Measurements from ENCODE around the gene RANBP1. TPM values are rescaled to one million over a fixed set of nuclear protein-coding genes. Genes with fewer than 3 reads are reported as not detected.

The RANBP1 gene
- total RNA-seq, 1 donor from 2014 or later: 142 TPM

DNA sequence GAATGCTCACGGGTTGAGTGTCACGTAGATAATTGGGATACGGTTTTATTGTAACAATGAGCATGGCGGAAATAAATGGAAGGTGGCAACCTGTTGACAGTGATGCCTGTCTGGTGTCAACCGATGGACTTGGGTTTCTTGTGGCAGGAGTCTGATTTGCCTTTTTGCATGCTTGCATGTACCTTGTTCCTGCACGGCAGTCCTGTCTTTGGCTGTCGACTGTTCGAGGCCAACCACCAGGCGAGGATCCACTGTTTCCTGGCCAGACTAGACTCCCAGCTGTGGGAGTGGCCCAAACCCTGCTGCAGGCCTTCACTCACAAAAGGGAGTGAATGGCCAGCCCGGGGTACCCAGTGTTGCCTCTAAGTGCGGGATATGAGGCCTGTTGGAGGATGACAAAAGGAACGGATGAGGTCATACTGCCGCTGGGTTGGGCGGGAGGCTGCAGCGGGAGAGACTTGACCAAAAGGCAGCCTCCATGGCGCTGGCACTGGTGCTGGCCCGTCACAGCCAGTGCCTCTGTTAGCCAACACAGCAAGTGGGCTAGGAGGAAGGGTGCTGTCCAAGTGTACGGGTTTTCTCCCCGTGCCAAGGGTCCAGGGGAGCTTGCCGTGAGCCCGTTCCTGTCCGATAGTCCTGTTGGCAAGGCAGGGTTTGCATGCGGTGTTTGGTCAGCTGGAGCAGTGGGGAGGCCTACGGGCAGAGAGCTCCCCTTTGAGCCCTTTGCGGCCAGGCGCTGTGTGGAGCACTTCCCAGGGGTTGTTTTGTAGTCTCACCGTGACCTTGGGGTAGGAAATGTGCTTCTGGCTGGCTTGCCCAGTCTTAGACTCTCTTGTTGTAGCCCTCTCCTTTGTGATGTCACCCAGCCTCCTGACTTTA is 34.9 kb upstream of the RANBP1 start:
- peak overlapping the region; percentile 92 for H3K27ac Mint-ChIP-seq (ENCODE audit: unreplicated experiment)
- TF ChIP-seq, protein P1, sequence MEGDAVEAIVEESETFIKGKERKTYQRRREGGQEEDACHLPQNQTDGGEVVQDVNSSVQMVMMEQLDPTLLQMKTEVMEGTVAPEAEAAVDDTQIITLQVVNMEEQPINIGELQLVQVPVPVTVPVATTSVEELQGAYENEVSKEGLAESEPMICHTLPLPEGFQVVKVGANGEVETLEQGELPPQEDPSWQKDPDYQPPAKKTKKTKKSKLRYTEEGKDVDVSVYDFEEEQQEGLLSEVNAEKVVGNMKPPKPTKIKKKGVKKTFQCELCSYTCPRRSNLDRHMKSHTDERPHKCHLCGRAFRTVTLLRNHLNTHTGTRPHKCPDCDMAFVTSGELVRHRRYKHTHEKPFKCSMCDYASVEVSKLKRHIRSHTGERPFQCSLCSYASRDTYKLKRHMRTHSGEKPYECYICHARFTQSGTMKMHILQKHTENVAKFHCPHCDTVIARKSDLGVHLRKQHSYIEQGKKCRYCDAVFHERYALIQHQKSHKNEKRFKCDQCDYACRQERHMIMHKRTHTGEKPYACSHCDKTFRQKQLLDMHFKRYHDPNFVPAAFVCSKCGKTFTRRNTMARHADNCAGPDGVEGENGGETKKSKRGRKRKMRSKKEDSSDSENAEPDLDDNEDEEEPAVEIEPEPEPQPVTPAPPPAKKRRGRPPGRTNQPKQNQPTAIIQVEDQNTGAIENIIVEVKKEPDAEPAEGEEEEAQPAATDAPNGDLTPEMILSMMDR (IDR thresholded peaks at IDR 0.05; ENCODE audit: unreplicated experiment): no peak
- H3K4me1 Mint-ChIP-seq (ENCODE audit: unreplicated experiment): peaks cover 29% of the 10 kb centered on the region
- no peaks in the 10 kb centered on the region for H3K9me3 Mint-ChIP-seq (ENCODE audit: unreplicated experiment)
- H3K4me3 Mint-ChIP-seq (ENCODE audit: unreplicated experiment): peak overlapping the region; percentile 86
- H3K27me3 Mint-ChIP-seq (ENCODE audit: unreplicated experiment): peaks cover 12% of the 10 kb centered on the region
- peak; percentile 45 for DNase-seq (ENCODE audit: low spot score)
- peaks cover 20% of the 10 kb centered on the region for H3K36me3 Mint-ChIP-seq (ENCODE audit: low read depth, unreplicated experiment)

DNA sequence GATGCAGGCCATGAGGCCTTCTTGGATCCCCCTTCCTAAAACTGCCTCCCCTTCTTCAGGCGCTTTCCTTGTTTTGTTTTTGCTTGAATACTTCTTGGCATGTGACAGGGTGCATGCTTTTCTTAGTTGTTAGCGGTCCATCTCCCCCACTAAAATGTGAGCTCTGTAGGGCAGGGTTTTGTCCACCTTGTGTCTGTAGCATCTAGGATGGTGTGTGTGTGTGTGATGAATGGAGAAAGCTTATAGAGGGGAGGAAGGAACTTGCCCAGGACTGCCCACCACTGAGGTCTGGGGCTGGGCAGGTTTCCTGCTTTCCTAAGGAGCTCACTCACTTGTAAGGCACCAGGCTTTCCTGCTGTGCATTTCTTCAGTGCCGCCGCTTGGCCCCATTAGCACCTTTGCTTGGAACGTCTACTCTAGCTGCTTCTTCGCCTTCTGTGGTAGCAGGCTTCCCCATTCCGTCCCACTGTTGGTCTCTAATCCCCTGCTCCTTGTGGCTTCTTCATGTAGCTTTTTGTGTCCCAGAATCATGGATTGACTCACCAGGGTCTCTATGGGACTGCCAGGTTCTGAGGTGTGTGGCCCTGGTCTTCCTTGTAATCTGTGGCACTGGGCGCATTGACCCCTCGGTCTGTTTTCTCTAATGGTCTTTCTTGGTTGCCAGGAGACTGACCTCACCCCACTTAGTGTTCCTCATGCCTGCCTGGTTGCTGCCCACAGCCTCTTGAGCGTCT is 32.6 kb upstream of the RANBP1 start:
- TF ChIP-seq, protein P1 (IDR thresholded peaks at IDR 0.05; ENCODE audit: unreplicated experiment): no peak
- peaks cover 32% of the 10 kb centered on the region for H3K4me1 Mint-ChIP-seq (ENCODE audit: unreplicated experiment)
- H3K4me3 Mint-ChIP-seq (ENCODE audit: unreplicated experiment): peak overlapping the region; percentile 74
- H3K36me3 Mint-ChIP-seq (ENCODE audit: low read depth, unreplicated experiment): peaks cover 40% of the 10 kb centered on the region
- DNase-seq (ENCODE audit: low spot score): no peak
- H3K9me3 Mint-ChIP-seq (ENCODE audit: unreplicated experiment): no peaks in the 10 kb centered on the region
- H3K27ac Mint-ChIP-seq (ENCODE audit: unreplicated experiment): peak overlapping the region; percentile 73
- H3K27me3 Mint-ChIP-seq (ENCODE audit: unreplicated experiment): peaks cover 15% of the 10 kb centered on the region

DNA sequence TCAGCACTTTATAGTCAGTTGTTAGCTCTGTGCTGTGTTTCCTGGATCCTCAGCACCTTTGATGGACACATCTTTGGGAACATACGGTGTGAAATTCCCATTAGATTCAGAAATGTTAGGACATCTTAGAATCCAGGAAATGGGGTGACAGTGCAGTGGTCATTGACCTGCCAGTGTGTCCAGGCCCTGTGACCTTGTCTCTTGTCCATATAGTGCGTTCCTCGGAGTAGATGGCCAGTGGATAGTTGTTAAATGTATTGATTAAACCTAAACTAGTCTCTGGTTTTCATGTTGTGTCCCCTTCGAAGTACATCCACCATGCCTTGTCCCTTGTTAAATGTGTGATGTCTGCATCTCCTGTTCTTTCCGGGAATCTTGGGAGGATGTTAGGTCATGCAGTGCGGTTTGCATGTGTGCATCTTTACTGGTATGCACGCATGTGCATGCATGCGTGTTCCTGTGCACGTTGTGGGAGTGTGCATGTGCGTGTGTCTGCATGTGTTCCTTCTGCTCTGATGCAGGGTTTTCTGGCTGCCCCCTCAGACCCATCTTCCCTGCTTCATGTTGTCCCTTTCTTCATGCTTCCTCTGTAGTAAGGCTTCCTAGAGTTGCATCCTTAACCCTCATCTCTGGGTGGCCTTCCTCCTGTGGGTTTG is 31.9 kb upstream of the RANBP1 start:
- peak overlapping the region; percentile 74 for H3K4me3 Mint-ChIP-seq (ENCODE audit: unreplicated experiment)

DNA sequence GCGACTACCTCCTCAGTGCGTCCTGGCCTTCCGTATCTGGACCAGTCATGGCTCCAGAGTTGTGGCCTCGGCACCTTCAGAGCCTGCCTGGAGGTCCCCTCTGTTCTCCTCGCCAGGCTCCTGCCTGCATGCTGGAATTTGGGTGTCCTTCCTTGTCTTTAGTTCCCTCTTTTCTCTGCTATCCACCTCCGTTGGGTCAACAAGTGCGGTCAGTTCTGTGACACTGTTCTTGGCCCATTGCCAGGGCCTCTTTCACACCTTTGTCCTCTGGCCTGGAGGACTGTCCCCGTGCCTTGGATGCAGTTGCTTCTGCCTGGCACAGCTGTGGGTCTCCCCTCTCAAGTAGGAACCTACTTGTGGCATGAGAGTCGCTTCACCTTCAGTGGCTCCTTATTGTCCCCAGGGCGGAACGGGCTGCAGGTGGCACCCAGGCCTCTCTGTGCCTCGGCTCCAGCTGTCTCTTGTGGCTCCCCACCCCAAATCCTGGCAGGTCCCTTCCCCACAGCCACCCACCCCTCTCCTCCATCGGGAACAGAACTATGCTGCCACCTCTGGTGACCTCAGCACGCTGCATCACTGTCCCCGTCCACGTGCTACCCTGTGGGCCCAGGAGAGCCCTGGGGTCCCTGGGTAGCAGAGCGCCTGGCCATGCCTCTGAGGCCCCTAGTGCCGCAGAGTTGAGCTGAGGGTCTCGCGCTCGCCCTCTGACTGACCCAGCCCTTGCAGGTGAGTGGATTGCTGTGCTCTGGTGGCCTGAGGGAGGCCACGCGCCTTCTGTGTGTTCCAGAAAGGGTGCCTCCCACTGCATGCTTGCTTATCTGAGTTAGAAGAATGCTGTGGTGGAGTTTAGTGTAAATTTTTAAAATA is 31.1 kb upstream of the RANBP1 start:
- TF ChIP-seq, protein P1 (IDR thresholded peaks at IDR 0.05; ENCODE audit: unreplicated experiment): peak; percentile 36
- Mint-ChIP-seq H3K9me3 (ENCODE audit: unreplicated experiment) (no peaks in the 10 kb centered on the region), H3K36me3 (ENCODE audit: low read depth, unreplicated experiment) (peaks cover 49% of the 10 kb centered on the region), H3K27ac (ENCODE audit: unreplicated experiment) (peak overlapping the region; percentile 73), H3K4me3 (ENCODE audit: unreplicated experiment) (no peak overlapping the region), H3K27me3 (ENCODE audit: unreplicated experiment) (peaks cover 17% of the 10 kb centered on the region), H3K4me1 (ENCODE audit: unreplicated experiment) (peaks cover 32% of the 10 kb centered on the region)
- peak; percentile 52 for DNase-seq (ENCODE audit: low spot score)

More for the DNA sequence above, 31.9 kb upstream of the RANBP1 start:
- peaks cover 15% of the 10 kb centered on the region for H3K27me3 Mint-ChIP-seq (ENCODE audit: unreplicated experiment)
- TF ChIP-seq, protein P1 (IDR thresholded peaks at IDR 0.05; ENCODE audit: unreplicated experiment): no peak
- H3K4me1 Mint-ChIP-seq (ENCODE audit: unreplicated experiment): peaks cover 32% of the 10 kb centered on the region
- H3K27ac Mint-ChIP-seq (ENCODE audit: unreplicated experiment): peak overlapping the region; percentile 73
- no peaks in the 10 kb centered on the region for H3K9me3 Mint-ChIP-seq (ENCODE audit: unreplicated experiment)
- peaks cover 43% of the 10 kb centered on the region for H3K36me3 Mint-ChIP-seq (ENCODE audit: low read depth, unreplicated experiment)
- DNase-seq (ENCODE audit: low spot score): no peak

All from endothelial cell (in vitro differentiated cells).